Kidney tubule cell (primary cell): ENCODE measurements around the gene OR9G4.

Source experiments
- DNase-seq: peaks from one replicate; pipeline ENCODE4 v3.0.0-alpha.2; 2018; ENCODE audit warnings: low spot score

The OR9G4 gene

DNA sequence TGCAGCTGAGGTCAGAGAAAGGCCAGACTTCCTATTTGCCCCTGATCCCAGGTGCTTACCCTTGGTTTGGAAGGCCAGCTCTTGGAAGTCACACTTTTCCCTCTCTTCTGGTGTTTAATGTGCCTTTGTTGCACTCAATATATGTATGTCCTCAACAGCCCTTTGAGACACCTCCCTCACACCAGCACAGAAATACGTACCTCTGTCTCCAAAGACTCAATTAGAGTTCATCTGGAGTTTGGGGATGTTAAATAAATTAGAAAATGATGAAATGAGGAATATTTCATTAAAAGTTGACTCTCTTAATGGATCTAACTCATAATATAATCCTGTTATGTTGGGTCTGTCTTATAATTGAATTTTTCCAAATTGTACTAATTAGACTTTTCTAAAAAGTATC, at the start of gene OR9G4:
OR9G4 (minus strand) TSS at position 101 of the 400 bp plus-strand sequence. CDS start 4,931 bp downstream, outside the sequence.
- no peak for DNase-seq

DNA sequence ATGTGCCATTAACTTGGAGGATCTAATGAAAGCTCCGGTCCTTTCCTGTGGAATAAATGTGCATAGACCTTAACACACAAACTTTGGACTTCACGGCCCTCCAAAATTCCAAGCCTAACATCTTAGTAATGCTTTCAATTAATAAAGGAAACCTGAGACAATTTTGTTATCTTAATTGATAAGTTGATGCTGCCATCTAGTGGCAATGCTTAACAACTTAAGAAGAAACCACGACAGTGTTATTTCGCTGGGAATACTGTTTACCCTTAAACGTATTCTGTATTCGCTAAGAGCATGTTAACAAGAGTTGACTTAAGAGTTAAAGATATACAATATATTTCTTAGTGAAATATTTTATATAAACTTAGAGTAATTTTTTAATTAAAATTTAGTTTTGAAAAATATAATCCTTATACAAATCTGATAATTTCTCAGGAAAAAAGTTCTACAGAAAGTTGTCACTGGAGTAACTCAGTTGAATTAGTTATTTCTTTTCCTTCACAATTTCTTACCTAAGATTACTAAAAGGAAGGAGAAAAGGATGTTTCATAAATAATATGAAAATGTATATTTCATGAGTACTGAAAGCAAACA, 35.0 kb upstream of the OR9G4 start:
- DNase-seq, result peak; percentile 71

DNA sequence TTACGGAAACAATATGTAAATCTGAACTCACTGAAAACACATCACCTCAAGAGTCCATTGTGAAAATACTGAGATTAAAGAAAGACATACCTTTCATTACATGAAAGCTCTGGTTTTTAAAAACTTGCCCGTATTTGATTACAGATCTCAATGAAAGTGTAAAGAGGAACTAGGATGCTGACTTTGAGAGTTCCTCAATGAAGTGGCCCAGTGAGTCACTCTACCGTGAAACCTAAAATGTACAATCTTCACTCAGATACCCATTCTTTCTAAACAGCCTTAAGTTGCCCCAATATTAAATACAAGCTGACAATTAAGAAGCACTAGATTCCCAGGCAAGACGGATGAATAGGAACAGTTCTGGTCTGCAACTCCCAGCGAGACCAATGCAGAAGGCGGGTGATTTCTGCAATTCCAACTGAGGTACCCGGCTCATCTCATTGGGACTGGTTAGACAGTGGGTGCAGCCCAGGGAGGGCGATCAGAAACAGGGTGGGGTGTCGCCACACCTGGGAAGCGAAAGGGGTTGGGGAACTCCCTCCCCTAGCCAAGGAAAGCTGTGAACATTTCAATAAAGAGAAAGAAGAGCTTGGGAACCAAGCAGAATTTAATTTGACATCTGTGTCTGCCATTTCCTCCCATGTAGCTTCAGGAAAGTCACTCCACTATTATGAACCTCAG, 33.8 kb upstream of the OR9G4 start:
- no peak for DNase-seq

- DNase-seq, result no peak
Observed at GRCh38 chr11:56776809-56777208, 28.3 kb upstream of the OR9G4 start.

DNA sequence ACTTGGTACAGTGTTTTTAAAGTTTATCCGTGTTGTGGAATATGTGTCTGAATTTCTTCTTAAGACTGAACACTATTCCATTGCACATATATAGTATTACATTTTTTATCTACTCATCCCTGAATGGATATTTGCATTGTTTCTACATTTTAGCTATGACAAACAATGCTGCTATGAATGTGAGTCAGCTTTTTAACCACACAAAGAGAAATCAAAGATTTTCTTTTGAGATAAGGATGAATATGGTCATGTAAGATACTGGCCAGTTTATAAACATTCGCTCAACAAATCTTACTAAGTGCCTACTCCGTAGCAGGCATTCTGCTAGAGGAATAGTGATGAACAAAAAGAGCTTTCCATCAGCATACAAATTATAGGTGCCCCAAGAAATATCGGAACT, 16.5 kb upstream of the OR9G4 start:
- DNase-seq, result no peak

DNA sequence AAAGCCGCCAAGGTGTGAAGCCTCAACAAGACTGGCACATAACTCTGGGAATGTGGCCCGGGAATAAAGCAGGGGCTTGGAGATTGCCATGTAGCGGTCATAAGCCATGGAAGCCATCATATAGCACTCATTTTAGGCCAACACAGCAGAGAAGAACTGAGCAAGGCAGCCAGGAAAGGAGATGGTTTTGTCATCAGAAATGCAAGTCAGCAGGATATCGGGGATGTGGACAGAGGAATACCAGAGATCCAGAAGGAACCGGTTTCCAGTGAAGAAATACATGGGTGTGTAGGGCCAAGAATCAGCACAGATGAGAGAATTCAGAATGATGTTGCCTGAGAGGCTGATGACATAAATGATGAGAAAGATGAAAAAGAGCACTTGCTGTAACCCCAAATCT, 3.0 kb upstream of the OR9G4 start:
- DNase-seq, result no peak

DNA sequence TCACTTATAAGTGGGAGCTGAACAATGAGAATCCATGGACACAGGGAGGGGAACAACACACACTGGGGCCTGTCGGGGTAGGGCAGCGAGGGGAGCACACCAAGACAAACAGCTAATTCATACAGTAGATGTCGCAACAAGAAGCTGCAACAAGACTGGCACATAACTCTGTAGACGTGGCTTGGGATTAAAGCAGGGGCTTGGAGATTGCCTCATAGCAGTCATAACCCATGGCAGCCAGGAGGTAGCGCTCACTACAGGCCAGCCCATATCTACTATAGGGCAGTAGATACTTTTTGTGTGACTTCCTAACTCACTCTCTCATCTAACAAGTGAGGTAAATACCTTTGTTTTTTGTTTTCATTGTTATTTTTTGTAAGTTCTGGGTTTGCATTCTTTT, 1.7 kb upstream of the OR9G4 start:
- no peak for DNase-seq

DNA sequence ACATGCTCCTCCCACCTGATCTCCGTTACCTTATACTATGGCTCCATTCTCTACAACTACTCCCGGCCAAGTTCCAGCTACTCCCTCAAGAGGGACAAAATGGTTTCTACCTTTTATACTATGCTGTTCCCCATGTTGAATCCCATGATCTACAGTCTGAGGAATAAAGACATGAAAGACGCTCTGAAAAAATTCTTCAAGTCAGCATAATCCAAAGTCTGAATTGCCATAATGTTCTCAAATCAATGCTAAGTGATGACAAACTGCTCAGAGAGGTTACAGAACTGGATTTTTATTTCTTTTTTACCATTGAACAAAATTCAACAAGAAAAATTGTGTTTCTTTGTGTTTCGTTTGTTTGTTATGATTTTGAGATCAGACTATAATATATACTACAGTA, 7.6 kb downstream of the OR9G4 start:
- no peak for DNase-seq

- DNase-seq, result no peak
Observed at GRCh38 chr11:56740107-56740506, 8.4 kb downstream of the OR9G4 start.

- no peak for DNase-seq
Observed at GRCh38 chr11:56720513-56720912, 28.0 kb downstream of the OR9G4 start.

DNA sequence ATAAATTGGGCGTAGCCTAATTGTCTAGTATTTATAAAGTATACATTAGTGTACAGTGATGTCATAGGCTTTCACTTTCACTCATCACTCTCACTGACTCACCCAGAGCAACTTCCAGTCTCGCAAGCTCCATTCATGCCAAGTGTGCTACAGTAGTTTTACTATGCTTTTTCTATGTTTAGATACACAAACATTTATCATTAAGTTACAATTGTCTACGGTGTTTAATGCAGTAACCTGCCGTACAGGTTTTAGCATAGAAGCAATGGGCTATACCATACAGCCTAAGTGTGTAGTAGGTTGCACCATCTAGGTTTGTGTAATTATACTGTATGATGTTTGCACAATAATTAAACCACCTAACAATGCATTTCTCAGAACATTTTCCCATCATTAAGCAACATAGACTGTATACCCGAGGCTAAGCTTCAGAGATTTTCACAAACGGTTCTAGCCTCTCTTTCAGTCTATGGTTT, 32.1 kb downstream of the OR9G4 start:
- peak; percentile 17 for DNase-seq

GRCh38 chr11:56714206-56714605, 34.3 kb downstream of the OR9G4 start:
- no peak for DNase-seq

GRCh38 chr11:56706486-56706885, 42.0 kb downstream of the OR9G4 start:
- peak; percentile 67 for DNase-seq

GRCh38 chr11:56705784-56706396, 42.6 kb downstream of the OR9G4 start:
- DNase-seq, result peak; percentile 85

DNA sequence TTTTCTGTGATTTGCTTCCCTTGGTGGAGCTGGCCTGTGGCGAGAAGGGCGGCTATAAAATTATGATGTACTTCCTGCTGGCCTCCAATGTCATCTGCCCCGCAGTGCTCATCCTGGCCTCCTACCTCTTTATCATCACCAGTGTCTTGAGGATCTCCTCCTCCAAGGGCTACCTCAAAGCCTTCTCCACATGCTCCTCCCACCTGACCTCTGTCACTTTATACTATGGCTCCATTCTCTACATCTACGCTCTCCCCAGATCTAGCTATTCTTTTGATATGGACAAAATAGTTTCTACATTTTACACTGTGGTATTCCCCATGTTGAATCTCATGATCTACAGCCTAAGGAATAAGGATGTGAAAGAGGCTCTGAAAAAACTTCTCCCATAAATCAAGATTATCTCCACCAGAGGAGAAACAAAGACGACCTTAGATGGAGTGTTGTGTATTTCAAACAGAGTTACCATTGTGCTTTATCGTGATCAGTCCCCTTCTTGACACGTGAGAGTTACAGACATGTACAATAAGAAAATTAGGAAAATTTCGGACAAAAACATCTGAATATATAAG, 47.5 kb downstream of the OR9G4 start:
- no peak for DNase-seq

DNA sequence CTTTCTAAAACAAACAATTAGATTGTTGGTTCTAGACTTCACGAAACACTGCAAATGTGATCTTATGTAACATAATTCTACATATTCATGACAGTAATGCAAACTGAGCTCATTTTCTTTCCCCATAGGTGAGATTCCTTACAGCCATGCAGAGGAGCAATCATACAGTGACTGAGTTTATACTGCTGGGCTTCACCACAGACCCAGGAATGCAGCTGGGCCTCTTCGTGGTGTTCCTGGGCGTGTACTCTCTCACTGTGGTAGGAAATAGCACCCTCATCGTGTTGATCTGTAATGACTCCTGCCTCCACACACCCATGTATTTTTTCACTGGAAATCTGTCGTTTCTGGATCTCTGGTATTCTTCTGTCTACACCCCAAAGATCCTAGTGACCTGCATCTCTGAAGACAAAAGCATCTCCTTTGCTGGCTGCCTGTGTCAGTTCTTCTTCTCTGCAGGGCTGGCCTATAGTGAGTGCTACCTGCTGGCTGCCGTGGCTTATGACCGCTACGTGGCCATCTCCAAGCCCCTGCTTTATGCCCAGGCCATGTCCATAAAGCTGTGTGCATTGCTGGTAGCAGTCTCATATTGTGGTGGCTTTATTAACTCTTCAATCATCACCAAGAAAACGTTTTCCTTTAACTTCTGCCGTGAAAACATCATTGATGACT, 48.1 kb downstream of the OR9G4 start:
- peak; percentile 67 for DNase-seq

DNA sequence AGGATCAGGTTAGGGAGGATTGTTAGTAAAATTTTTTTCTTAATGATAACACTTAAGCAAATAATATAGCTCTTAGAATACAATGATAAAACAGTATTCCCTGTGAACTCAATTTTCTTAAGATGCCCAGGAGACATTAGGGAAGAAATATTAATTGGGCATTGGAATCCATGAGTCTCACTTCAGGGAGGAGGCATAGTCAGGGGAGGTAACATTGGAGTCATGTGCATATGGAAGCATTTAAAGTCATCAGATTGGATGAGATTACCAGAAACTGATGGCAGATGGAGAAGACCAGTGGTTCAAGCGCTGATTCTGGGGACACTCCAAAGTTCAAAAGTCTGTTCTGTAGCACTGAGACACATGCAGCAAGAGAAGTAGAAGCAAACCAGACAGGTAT, 49.7 kb downstream of the OR9G4 start, which contains the start of gene OR9G1:
OR9G1 (plus strand) TSS at position 301 of the 400 bp plus-strand sequence. CDS start 1,293 bp downstream, outside the sequence.
- DNase-seq, result no peak

GRCh38 chr11:56693428-56693827, 55.1 kb downstream of the OR9G4 start:
- no peak for DNase-seq
